H54 (cell line): Measurements from ENCODE around the gene SHROOM3.

Source experiments
- DNase-seq: peaks from one replicate; pipeline ENCODE4 v3.0.0; 2011; ENCODE audit warnings: low spot score, mixed read lengths; ENCODE audit not compliant: insufficient read length
- FAIRE-seq: peaks from 3 replicates; lab custom pipeline; 2011; peaks lifted over from hg19 to GRCh38; lab: Jason Lieb, UNC
- POLR2A ChIP-seq: IDR thresholded peaks from 2 replicates; pipeline ENCODE4 v1.6.1; 2011; ENCODE audit warnings: low read depth, mild to moderate bottlenecking, low read length

Gene SHROOM3

DNA sequence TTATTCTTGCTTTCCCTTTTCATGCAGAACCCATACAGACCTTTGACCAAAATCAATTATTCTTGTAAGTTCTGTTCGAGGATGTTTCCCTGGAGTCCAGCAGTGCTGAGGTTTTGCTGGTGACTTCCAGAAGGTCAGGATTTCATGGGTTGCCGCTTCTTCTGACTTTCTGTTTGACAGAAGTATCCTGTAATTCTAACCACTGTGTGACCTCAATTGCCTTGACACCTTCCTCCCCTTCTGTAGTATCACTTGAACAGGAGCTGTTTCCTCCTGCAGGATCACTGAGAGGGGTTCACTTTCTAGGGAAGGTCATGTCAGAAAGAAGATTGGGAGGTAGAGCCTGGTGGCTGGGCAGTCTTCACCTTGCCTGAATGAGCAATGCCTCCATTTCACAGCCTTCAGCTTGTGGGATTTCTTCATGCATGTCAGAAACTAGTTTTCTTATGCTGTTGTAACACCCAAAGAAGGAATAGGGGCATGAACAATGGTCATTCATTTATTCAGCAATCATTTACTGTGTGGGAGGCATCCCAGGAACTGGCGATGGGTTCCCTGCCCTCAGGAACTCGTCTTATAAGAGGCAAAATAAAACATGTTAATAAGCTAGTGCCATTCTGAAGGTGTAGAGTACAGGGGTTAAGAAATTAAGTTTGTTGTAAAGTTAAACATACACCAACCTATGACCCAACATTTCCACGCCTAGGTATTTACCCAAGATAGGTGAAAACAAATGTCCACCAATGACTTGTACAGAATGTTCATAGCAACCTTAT is 257.0 kb downstream of the SHROOM3 start:
- no peak for TF ChIP-seq POLR2A
- FAIRE-seq (no peak), DNase-seq (no peak)

DNA sequence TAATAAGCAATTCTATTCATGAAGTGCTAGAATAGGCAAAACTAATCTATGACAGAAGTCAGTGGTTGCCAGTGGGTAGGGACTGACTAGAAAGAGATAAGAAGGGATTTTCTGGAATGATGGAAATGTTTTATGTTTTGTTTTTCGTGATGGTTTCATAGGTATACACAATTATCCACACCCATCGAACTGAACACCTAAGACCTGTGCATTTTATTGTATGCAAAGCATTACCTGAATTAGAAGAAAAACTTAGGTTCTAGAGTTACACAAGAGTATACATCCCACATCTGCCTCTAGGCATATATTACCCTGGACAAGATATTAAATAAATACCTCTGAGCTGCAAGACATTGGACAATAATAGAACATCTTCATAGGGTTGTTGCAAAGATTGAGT is 257.7 kb downstream of the SHROOM3 start:
- FAIRE-seq (no peak), DNase-seq (no peak)
- no peak for TF ChIP-seq POLR2A

DNA sequence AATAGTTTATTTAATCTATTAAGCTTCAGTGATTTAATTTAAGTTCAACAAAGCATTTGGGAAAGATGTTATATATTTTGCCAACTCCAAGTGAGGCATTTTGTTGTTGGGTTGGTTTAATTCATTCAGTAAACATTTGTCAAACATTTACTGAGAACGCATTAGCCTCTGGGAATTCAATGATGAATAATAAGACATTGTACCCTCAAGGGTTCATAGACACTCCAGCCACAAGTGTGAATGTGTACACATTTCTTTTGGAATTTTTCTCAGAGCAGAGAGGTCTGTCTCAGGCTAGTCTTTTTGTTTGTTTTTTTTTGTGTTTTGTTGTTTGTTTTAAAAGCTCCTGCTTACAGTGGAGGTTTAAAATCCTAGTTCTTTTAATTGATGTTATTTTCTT is 259.0 kb downstream of the SHROOM3 start:
- no peak for FAIRE-seq
- no peak for TF ChIP-seq POLR2A
- DNase-seq: no peak

DNA sequence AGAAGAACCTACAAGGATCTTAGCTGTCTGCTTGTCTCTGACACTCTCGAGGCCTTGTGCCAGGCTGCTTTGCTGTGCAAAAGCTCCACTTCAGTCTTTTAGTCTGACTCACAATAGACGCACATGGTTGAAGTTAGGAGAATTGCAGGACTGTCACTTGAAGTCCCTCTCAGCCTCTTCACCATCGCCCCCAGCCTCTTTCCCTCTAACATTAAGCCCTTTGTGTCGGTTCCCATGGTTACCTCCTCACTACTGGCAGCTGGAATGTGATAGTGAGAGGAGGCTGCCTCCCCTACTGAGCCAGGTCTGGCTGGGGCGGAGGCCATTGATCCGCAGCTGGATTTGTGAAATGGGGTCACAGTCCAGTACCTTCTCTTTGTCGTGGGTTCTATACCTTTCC is 261.1 kb downstream of the SHROOM3 start:
- no peak for DNase-seq
- no peak for FAIRE-seq
- TF ChIP-seq POLR2A: no peak

DNA sequence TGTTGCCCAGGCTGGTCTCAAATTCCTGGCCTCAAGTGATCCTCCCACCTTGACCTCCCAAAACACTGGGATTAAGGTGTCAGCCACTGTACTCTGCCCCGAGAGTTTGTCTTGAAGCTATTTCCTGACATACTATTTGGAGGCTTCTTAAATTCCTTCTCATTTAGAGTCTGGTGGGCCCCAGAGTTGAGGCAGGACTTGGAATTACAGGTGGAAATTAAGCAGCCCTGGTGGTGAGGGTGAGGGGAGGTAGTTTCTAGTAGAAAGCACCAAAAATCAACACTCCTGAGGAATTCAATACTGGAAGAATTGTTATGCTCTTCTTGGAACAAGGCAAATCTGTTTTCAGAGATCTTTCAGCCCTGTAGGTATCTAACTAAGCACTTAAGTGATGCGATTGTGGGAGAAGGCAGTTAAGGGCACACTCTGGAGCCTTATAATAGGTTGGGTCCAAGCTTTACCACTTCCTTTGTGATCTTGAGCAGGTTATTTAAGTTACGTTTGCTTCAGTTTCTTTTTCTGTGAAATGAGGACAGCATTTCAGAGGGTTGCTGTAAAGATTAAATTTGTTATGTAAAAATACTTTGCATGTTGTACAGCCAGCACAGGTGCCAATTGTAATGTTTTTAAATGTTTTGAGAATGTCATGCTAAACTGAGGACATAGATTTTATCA is 262.2 kb downstream of the SHROOM3 start:
- FAIRE-seq (no peak), DNase-seq (no peak)

DNA sequence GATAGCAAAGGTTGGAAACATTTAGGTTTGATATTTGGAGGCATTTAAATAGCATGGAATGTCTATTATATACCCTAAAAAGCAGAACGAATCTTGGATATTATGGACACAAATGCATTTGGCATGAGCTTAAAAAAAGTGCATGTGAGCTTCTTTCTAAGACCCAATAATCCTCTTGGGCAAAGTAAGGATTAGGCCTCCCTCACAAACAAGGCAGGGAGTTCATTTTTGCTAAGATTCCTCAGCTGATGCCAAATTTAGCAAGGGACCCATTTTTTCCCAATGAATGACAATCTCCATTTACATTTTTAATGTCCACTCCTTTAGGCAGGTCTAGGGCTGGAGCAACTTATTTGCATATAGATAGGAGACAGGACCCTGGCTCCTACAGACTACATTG is 263.1 kb downstream of the SHROOM3 start:
- FAIRE-seq (no peak), DNase-seq (no peak)
- no peak for TF ChIP-seq POLR2A

More for the DNA sequence above, 262.2 kb downstream of the SHROOM3 start:
- no peak for TF ChIP-seq POLR2A

DNA sequence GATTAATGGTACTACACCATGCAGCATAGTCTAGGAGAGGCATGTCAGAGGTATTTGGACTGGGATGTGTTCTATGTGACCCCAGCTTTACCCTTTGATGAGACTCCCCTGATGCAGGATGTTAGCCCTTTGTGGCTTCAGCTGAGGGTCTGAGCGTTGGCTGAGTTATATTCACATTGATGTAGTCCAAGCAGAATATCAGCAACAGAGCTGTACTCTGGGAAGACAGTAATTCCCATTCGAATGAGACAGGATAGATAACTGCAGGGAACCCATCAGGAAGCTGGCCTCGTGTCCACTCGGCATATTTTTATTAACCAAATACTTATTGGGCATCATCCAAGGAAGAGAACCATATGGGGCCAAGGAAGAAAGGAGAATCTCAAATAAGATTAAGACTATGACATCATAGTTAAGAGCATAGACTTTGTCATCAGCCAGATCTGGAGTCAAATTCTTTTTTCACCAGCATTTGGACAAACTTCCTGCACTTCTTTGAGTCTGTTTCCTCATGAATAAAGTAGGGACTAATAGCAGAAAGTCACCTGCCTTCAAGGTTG is 264.8 kb downstream of the SHROOM3 start:
- no peak for TF ChIP-seq POLR2A
- DNase-seq (no peak), FAIRE-seq (no peak)

DNA sequence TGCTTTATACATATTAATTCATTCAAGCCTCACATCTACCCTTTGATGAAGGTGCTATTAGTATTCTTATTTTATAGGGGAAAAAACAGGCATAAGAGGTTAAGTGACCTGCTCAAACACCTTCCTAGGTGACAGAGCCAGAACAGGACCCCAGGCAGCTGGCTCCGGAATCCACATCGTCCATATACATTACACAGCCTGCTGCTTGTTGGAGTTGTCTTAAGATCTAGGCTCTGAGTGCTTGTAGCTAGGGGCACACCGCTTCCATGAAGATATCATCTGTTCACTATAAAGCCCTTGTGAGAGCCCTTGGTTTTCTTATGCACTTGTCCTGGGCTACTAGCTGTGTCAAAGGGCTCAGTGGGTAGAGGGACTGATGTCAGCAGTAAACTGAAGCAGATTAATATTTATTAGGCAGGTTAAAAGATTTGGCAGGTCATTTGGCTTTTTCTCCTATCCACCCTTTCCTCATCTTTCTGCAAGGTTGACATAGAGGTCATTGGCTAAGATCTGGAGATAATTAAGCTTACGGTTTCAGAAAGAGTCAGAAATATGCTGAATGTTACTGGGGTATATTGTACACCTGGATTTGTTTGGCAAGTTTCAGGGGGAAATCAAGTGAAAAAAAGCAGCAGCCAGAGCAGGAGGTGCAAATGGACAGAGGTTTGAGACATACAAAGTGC is 267.6 kb downstream of the SHROOM3 start:
- TF ChIP-seq POLR2A: no peak
- FAIRE-seq (no peak), DNase-seq (no peak)

DNA sequence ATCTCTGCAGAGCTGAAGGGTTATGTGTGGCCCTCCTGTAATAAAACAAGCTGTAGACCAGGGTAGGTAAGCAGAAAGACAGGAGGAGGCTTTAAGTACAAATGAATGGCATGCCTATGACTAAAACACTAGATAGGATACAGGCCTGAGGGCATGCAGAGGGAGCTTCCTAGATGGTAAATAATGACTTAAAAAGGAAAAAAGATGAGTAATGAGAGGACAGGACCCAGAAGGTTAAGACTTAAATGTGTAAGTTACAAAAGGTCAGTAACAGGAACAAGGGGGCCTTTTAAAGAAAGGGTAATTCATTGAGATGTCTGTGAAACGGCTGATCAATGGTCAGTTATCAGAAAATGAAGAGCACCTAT is 268.1 kb downstream of the SHROOM3 start:
- FAIRE-seq (no peak), DNase-seq (no peak)
- TF ChIP-seq POLR2A: no peak

DNA sequence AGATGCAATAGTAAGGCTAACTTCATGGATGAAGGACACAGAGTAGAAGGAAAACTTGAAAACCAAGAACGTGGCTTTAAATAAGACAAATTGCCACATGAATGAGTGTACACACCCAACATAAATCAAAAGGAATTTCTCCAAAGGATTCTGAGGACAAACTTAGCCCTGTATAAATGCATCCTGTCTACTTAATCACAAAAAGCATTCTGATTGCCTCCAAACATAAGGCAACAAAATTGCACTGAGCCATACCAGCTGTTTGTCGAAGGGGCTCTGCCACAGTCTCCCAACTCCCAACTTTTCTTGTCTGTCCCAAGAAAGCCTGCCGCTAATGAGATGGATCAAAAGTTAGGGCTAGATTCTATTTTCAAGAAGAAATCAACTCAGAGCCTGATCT is 268.6 kb downstream of the SHROOM3 start:
- TF ChIP-seq POLR2A: no peak

DNA sequence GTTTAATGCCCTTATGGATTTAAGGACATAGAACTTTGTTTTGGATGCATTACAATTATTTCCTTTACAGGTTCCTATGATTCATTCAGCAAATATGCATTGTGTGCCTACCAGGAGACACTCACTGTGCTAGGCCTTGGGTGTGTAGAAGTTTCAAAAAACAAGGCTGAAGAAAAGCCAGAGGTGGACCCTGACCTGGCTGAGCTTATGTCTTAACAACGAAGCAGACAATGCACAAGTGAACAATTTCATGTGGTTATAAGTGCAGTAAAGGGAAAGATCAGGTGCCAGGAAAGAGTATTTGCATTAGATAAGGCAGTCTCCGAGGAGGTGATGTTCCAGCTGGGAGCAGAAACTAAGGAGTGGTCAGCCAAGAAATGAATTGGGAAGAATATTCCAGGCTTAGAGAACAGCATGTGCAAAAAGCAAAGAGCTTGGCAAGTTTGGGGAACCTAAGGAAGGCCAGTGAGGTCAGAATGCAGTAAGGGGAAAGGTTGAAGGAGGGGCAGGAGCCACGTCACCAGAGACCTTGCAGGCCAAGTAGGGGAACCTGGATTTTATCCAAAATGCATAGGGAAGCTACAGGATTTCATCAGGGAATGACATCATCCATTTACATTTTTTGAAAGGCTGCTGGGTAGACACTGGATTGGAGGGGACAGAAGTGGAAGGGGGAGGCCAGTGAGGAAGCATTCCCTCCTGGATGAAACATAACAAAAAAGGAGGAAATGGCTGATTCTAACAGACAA is 269.3 kb downstream of the SHROOM3 start:
- FAIRE-seq (no peak), DNase-seq (no peak)
- TF ChIP-seq POLR2A: no peak

More for the DNA sequence above, 268.6 kb downstream of the SHROOM3 start:
- DNase-seq: no peak
- no peak for FAIRE-seq

DNA sequence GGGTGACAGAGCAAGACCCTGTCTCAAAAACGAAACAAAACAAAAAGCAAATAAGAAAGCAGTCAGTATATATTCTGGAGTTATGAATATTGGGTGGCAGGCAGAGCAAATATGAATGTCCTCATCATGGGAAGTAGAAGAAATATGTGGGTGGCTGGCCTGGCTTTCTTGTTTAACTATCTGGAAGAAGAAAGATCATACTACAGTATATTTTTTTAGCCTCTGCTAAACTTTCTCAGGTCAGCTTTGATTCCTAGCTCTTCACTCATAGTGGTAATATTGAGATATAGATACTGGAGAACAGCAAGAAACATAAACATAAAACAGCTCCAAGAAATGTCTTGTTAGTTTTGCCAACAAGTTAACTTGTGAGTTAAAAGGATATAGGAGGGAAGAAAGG is 270.4 kb downstream of the SHROOM3 start:
- DNase-seq (no peak), FAIRE-seq (no peak)
- TF ChIP-seq POLR2A: no peak

DNA sequence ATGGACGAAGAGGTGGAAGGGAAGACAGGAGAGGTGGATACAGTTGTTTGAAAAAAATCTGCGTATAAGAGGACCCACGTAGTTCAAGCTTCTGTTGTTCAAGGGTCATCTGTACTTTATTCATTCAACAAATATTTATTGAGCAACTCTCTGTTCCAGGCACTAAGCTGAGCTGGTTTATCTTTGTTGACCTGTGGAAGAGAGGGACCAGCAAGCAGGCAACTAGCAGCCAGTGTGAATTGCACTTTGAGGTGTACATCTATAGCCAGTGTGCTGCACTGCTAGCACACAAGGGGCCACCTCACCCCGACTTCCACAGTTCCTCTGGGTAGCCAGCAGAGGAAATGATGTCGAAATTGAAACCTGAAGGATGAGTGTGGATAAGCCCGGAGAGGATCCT is 271.6 kb downstream of the SHROOM3 start:
- no peak for FAIRE-seq
- no peak for TF ChIP-seq POLR2A
- DNase-seq: no peak
